MG63 (cell line): ENCODE measurements around the gene IGF1R. TPM values are rescaled to one million over a fixed set of nuclear protein-coding genes. Genes with fewer than 3 reads are reported as not detected.
A peak's percentile ranks its signal among the peaks of the same experiment; 100 is the strongest.

Experiments
- DNase-seq: peaks from one replicate; pipeline ENCODE4 v3.0.0-alpha.2; 2020
- H3K27me3 ChIP-seq: fragments of 250-450 bp; sonication (Bioruptor Pico); 2 replicates; pipeline ENCODE4 v1.5.1; 2020; ENCODE audit warnings: mild to moderate bottlenecking, moderate library complexity
- H3K36me3 ChIP-seq: fragments of 250-450 bp; sonication (Bioruptor Pico); 2 replicates; pipeline ENCODE4 v1.5.1; 2020; ENCODE audit warnings: mild to moderate bottlenecking, moderate library complexity
- H3K4me3 ChIP-seq: fragments of 250-450 bp; sonication (Bioruptor Pico); 2 replicates; pipeline ENCODE4 v1.5.1; 2020; ENCODE audit warnings: mild to moderate bottlenecking, moderate library complexity
- H3K9me3 ChIP-seq: fragments of 250-450 bp; sonication (Bioruptor Pico); 2 replicates; pipeline ENCODE4 v1.5.1; 2020; ENCODE audit warnings: mild to moderate bottlenecking, moderate library complexity
- total RNA-seq: library from RNA; depleted of rRNA; stranded (reverse); fragments of >200 nt; shearing (Covaris generic); gene quantifications from 2 replicates; pipeline ENCODE4 v1.2.3, GENCODE V29; 2014; ENCODE audit warnings: low replicate concordance

IGF1R gene
- total RNA-seq, 1 experiment from 2014 or later: 2.5 TPM

GRCh38 chr15:98891301-98891700 lies 243.0 kb downstream of the IGF1R start:
- Histone ChIP-seq H3K9me3 (no peaks in the 10 kb centered on the region), H3K36me3 (no peaks in the 10 kb centered on the region), H3K4me3 (no peak overlapping the region), H3K27me3 (no peaks in the 10 kb centered on the region)
- DNase-seq: no peak

- Histone ChIP-seq H3K27me3 (no peaks in the 10 kb centered on the region), H3K9me3 (no peaks in the 10 kb centered on the region), H3K36me3 (peaks cover 9% of the 10 kb centered on the region), H3K4me3 (no peak overlapping the region)
- DNase-seq: no peak
These were observed 245.1 kb downstream of the IGF1R start for GRCh38 chr15:98893401-98893800.

- no peaks in the 10 kb centered on the region for H3K27me3 ChIP-seq
- no peak overlapping the region for H3K4me3 ChIP-seq
- no peaks in the 10 kb centered on the region for H3K9me3 ChIP-seq
- H3K36me3 ChIP-seq: peaks cover 11% of the 10 kb centered on the region
- DNase-seq: no peak
These were observed 246.0 kb downstream of the IGF1R start for GRCh38 chr15:98894312-98894711.

GRCh38 chr15:98896002-98896721 lies 247.8 kb downstream of the IGF1R start:
- Histone ChIP-seq H3K4me3 (no peak overlapping the region), H3K36me3 (peaks cover 20% of the 10 kb centered on the region), H3K27me3 (no peaks in the 10 kb centered on the region), H3K9me3 (no peaks in the 10 kb centered on the region)
- DNase-seq: peak; percentile 56

- H3K27me3 ChIP-seq: no peaks in the 10 kb centered on the region
- peaks cover 20% of the 10 kb centered on the region for H3K36me3 ChIP-seq
- DNase-seq: peak; percentile 88
- H3K9me3 ChIP-seq: no peaks in the 10 kb centered on the region
- no peak overlapping the region for H3K4me3 ChIP-seq
These were observed 248.7 kb downstream of the IGF1R start for GRCh38 chr15:98896802-98897732.

GRCh38 chr15:98898122-98898521 lies 249.8 kb downstream of the IGF1R start:
- H3K36me3 ChIP-seq: peaks cover 20% of the 10 kb centered on the region
- DNase-seq: no peak
- H3K27me3 ChIP-seq: no peaks in the 10 kb centered on the region
- no peaks in the 10 kb centered on the region for H3K9me3 ChIP-seq
- no peak overlapping the region for H3K4me3 ChIP-seq

GRCh38 chr15:98899272-98900021 lies 251.1 kb downstream of the IGF1R start:
- DNase-seq: no peak
- Histone ChIP-seq H3K4me3 (no peak overlapping the region), H3K27me3 (no peaks in the 10 kb centered on the region), H3K36me3 (peaks cover 20% of the 10 kb centered on the region), H3K9me3 (no peaks in the 10 kb centered on the region)

- Histone ChIP-seq H3K27me3 (no peaks in the 10 kb centered on the region), H3K9me3 (no peaks in the 10 kb centered on the region), H3K36me3 (peaks cover 20% of the 10 kb centered on the region), H3K4me3 (no peak overlapping the region)
- no peak for DNase-seq
These were observed 252.0 kb downstream of the IGF1R start for GRCh38 chr15:98900356-98900755.

GRCh38 chr15:98901434-98902072 lies 253.2 kb downstream of the IGF1R start:
- DNase-seq: no peak
- H3K36me3 ChIP-seq: peaks cover 20% of the 10 kb centered on the region
- no peaks in the 10 kb centered on the region for H3K27me3 ChIP-seq
- no peaks in the 10 kb centered on the region for H3K9me3 ChIP-seq
- no peak overlapping the region for H3K4me3 ChIP-seq

GRCh38 chr15:98902931-98903330 lies 254.6 kb downstream of the IGF1R start:
- Histone ChIP-seq H3K36me3 (peaks cover 18% of the 10 kb centered on the region), H3K4me3 (no peak overlapping the region)
- DNase-seq: no peak

GRCh38 chr15:98903377-98904018 lies 255.2 kb downstream of the IGF1R start:
- H3K4me3 ChIP-seq: no peak overlapping the region
- H3K36me3 ChIP-seq: peaks cover 18% of the 10 kb centered on the region
- H3K9me3 ChIP-seq: no peaks in the 10 kb centered on the region
- no peaks in the 10 kb centered on the region for H3K27me3 ChIP-seq
- no peak for DNase-seq

More at GRCh38 chr15:98902931-98903330, 254.6 kb downstream of the IGF1R start:
- no peaks in the 10 kb centered on the region for H3K27me3 ChIP-seq
- no peaks in the 10 kb centered on the region for H3K9me3 ChIP-seq

GRCh38 chr15:98904544-98904943 lies 256.2 kb downstream of the IGF1R start:
- H3K36me3 ChIP-seq: peaks cover 15% of the 10 kb centered on the region
- H3K27me3 ChIP-seq: no peaks in the 10 kb centered on the region
- H3K4me3 ChIP-seq: no peak overlapping the region
- DNase-seq: peak; percentile 26
- no peaks in the 10 kb centered on the region for H3K9me3 ChIP-seq

- Histone ChIP-seq H3K27me3 (no peaks in the 10 kb centered on the region), H3K4me3 (no peak overlapping the region), H3K36me3 (peaks cover 15% of the 10 kb centered on the region), H3K9me3 (no peaks in the 10 kb centered on the region)
- DNase-seq: no peak
These were observed 257.8 kb downstream of the IGF1R start for GRCh38 chr15:98905963-98906711.

- no peak overlapping the region for H3K4me3 ChIP-seq
- peaks cover 21% of the 10 kb centered on the region for H3K36me3 ChIP-seq
- H3K27me3 ChIP-seq: no peaks in the 10 kb centered on the region
- H3K9me3 ChIP-seq: no peaks in the 10 kb centered on the region
- DNase-seq: no peak
These were observed 258.4 kb downstream of the IGF1R start for GRCh38 chr15:98906712-98907083.

- DNase-seq: no peak
- no peaks in the 10 kb centered on the region for H3K9me3 ChIP-seq
- H3K36me3 ChIP-seq: peaks cover 29% of the 10 kb centered on the region
- no peak overlapping the region for H3K4me3 ChIP-seq
- no peaks in the 10 kb centered on the region for H3K27me3 ChIP-seq
These were observed 259.7 kb downstream of the IGF1R start for GRCh38 chr15:98907927-98908471.
